GM12878 (cell line): ENCODE data around the gene ESPNL. TPM values are rescaled to one million over a fixed set of nuclear protein-coding genes. Genes with fewer than 3 reads are reported as not detected.

Source experiments
- CREB1 ChIP-seq: IDR thresholded peaks from 2 replicates; pipeline ENCODE4 v1.6.1; 2012; ENCODE audit warnings: low read depth, mild to moderate bottlenecking, inconsistent platforms
- E4F1 ChIP-seq: fragments of 450-650 bp; IDR thresholded peaks from 2 replicates; pipeline ENCODE4 v1.6.1; 2018; ENCODE audit warnings: borderline replicate concordance, mild to moderate bottlenecking; ENCODE audit not compliant: partially characterized antibody
- PML ChIP-seq: IDR thresholded peaks from 2 replicates; pipeline ENCODE4 v1.6.1; 2012; ENCODE audit warnings: low read length, inconsistent platforms
- POLR2AphosphoS2 ChIP-seq: IDR thresholded peaks from 2 replicates; pipeline ENCODE4 v1.6.1; 2011; ENCODE audit warnings: low read depth, mild to moderate bottlenecking, low read length, improper control_type of control experiment, moderate library complexity
- REST ChIP-seq: IDR thresholded peaks from 2 replicates; pipeline ENCODE4 v1.6.1; 2012; ENCODE audit warnings: mild to moderate bottlenecking, low read depth, low read length
- SREBF2 ChIP-seq: IDR thresholded peaks from 2 replicates; pipeline ENCODE4 v1.6.1; 2012; ENCODE audit warnings: mild to moderate bottlenecking, low read length
- polyA plus RNA-seq, 11 experiments: library from polyadenylated mRNA; depleted of rRNA in 4 of 11; unstranded in 6 of 11; stranded (reverse) in 5 of 11; fragments of >200 nt; fragmentation: Nextera tagmentation in 4 of 11; fragmentation: Illumina TruSeq in 1 of 11; extraction: Ambion mirVana in 4 of 11; extraction: Trizol in 1 of 11; gene quantifications; 1 replicate in 1 of 11; 2 replicates in 10 of 11; pipeline versions ENCODE4 v1.2.1 to v1.2.3, GENCODE V29; 2011 to 2016; ENCODE audit warnings: inconsistent platforms in 2 of 11, missing spikeins in 2 of 11, low read depth in 1 of 11
- total RNA-seq, 4 experiments: library from RNA; depleted of rRNA in 3 of 4; stranded (reverse); fragments of >200 nt in 3 of 4; fragmentation: Illumina TruSeq in 1 of 4; extraction: Trizol in 1 of 4; gene quantifications; 2 replicates each; pipeline versions ENCODE4 v1.2.1 to v1.2.3, GENCODE V29; 2013 to 2021

ESPNL gene
- total and polyA plus RNA-seq, 10 of the 15 experiments (the other 5 are each of a cell fraction or from before 2014, with no cell fraction given): 0.05 to 0.94 (median 0.36) TPM; not detected in 3

GRCh38 chr2:238168196-238169047 is 68.3 kb downstream of the ESPNL start (continued):
- no peak for TF ChIP-seq E4F1
- TF ChIP-seq CREB1: no peak
- TF ChIP-seq PML: 0 out of 2 replicates have a peak, but pooled peaks have one; percentile 2
- TF ChIP-seq REST: no peak
- TF ChIP-seq POLR2AphosphoS2: no peak
- TF ChIP-seq SREBF2: no peak
